ENCODE results near the gene APOA4.

Gene APOA4

GRCh38 chr11:116832350-116833290 lies 9.5 kb upstream of the APOA4 start:
- no peak for DNase-seq (ENCODE audit: low read depth, low spot score)
- no peak overlapping the region for H3K4me3 ChIP-seq (ENCODE audit: low read length)

DNA sequence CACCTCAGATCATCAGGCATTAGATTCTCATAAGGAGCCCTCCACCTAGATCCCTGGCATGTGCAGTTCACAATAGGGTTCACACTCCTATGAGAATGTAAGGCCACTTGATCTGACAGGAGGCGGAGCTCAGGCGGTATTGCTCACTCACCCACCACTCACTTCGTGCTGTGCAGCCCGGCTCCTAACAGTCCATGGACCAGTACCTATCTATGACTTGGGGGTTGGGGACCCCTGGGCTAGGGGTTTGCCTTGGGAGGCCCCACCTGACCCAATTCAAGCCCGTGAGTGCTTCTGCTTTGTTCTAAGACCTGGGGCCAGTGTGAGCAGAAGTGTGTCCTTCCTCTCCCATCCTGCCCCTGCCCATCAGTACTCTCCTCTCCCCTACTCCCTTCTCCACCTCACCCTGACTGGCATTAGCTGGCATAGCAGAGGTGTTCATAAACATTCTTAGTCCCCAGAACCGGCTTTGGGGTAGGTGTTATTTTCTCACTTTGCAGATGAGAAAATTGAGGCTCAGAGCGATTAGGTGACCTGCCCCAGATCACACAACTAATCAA lies 8.8 kb upstream of the APOA4 start:
- no peak for DNase-seq (ENCODE audit: low read depth, low spot score)
- no peak overlapping the region for H3K4me3 ChIP-seq (ENCODE audit: low read length)

DNA sequence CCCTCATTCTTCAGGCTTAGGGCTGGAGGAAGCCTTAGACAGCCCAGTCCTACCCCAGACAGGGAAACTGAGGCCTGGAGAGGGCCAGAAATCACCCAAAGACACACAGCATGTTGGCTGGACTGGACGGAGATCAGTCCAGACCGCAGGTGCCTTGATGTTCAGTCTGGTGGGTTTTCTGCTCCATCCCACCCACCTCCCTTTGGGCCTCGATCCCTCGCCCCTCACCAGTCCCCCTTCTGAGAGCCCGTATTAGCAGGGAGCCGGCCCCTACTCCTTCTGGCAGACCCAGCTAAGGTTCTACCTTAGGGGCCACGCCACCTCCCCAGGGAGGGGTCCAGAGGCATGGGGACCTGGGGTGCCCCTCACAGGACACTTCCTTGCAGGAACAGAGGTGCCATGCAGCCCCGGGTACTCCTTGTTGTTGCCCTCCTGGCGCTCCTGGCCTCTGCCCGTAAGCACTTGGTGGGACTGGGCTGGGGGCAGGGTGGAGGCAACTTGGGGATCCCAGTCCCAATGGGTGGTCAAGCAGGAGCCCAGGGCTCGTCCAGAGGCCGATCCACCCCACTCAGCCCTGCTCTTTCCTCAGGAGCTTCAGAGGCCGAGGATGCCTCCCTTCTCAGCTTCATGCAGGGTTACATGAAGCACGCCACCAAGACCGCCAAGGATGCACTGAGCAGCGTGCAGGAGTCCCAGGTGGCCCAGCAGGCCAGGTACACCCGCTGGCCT lies 7.2 kb upstream of the APOA4 start:
- DNase-seq (ENCODE audit: low read depth, low spot score): no peak

GRCh38 chr11:116829525-116830183 lies 6.5 kb upstream of the APOA4 start, which contains the start of gene APOC3:
APOC3 (plus strand) TSS chr11:116829907; CDS start chr11:116830583, 676 bp downstream.
- no peak for DNase-seq (ENCODE audit: low read depth, low spot score)
- H3K4me3 ChIP-seq (ENCODE audit: low read length): no peak within 1 kb of the TSS

More for the DNA sequence above, 7.2 kb upstream of the APOA4 start:
- no peak overlapping the region for H3K4me3 ChIP-seq (ENCODE audit: low read length)

DNA sequence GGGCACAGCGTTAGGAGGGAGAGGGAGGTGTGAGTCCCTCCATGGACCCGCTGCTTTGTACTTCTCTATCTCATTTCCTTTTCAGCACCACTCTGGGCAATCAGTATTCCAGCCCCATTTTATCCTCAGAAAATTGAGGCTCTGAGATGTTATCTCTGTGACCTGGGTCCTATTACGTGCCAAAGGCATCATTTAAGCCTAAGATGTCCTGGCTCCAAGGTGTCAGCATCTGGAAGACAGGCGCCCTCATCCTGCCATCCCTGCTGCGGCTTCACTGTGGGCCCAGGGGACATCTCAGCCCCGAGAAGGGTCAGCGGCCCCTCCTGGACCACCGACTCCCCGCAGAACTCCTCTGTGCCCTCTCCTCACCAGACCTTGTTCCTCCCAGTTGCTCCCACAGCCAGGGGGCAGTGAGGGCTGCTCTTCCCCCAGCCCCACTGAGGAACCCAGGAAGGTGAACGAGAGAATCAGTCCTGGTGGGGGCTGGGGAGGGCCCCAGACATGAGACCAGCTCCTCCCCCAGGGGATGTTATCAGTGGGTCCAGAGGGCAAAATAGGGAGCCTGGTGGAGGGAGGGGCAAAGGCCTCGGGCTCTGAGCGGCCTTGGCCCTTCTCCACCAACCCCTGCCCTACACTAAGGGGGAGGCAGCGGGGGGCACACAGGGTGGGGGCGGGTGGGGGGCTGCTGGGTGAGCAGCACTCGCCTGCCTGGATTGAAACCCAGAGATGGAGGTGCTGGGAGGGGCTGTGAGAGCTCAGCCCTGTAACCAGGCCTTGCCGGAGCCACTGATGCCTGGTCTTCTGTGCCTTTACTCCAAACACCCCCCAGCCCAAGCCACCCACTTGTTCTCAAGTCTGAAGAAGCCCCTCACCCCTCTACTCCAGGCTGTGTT lies 5.8 kb upstream of the APOA4 start:
- no peak overlapping the region for H3K4me3 ChIP-seq (ENCODE audit: low read length)
- DNase-seq (ENCODE audit: low read depth, low spot score): no peak

- H3K4me3 ChIP-seq (ENCODE audit: low read length): no peak overlapping the region
- no peak for DNase-seq (ENCODE audit: low read depth, low spot score)
Measured at GRCh38 chr11:116827461-116827860, 4.4 kb upstream of the APOA4 start.

- no peak for DNase-seq (ENCODE audit: low read depth, low spot score)
- H3K4me3 ChIP-seq (ENCODE audit: low read length): no peak overlapping the region
Measured at GRCh38 chr11:116826751-116827431, 3.8 kb upstream of the APOA4 start.

DNA sequence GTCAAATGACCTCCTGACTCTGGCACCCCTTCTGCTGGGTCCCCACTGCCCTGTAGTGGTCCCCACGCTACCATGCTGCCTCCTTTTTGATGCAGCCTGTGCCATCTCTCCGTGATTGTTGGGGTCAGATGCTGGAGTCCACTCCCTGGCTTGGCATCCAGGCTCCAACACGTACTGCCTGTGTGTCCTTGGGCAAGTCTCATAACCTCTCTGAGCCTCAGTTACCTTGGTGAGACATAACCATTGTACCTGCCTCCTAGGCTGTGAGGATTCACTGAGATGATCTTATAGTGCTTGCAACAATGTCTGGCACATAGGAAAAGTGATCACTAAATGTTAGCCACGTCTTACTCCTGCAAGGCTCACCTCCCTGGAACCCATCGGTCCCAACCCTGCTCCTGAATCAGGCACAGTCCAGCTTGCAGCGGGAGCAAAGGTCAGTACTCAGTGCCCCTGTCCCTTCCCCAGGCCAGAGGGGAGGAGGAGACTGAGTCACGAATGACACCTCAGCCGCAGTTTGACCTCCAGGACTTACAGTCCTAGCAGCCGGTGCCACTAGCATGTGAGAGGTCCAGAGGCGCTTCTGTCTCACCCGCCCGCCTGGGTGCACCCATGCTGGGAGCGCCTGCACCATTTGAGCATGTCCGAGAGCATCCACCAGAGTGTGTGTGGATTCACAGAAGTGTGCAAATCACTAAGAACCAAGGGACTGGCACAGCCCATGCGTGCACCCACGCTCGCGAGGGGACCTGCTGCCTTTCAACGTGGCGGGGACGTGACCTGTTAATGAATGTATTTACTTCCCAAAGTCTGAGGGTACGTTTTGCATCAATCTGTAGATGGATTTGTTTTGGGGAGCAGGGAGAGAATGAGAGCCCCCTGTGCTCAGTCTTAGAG lies 3.0 kb upstream of the APOA4 start:
- DNase-seq (ENCODE audit: low read depth, low spot score): no peak

GRCh38 chr11:116825434-116825833 lies 2.3 kb upstream of the APOA4 start:
- no peak for DNase-seq (ENCODE audit: low read depth, low spot score)
- H3K4me3 ChIP-seq (ENCODE audit: low read length): no peak overlapping the region

More for the DNA sequence above, 3.0 kb upstream of the APOA4 start:
- H3K4me3 ChIP-seq (ENCODE audit: low read length): no peak overlapping the region

- DNase-seq (ENCODE audit: low read depth, low spot score): no peak
- H3K4me3 ChIP-seq (ENCODE audit: low read length): no peak overlapping the region
Measured at GRCh38 chr11:116822575-116822974, 529 bp downstream of the APOA4 start.

- no peak overlapping the region for H3K4me3 ChIP-seq (ENCODE audit: low read length)
- DNase-seq (ENCODE audit: low read depth, low spot score): no peak
Measured at GRCh38 chr11:116821050-116821918, 1.8 kb downstream of the APOA4 start.

DNA sequence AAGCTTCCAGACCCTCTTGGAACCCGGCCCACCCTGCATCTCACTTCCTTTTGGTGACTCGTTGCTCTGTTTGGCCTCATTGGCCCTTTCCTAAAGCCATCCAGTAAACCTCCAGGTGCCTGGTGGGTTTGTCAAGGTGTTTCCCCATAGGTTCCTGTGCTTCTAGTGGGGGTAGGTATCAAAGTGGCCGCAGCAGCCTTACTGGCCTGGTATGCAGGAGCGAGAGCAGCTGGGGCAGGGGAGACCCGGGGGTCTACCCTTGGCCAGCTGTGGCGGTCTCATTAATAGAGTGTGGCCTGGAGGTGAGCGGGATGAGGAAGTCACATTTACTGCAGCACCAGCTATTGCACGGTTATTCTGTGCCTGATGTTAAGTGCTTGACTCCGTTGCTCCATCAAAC lies 4.1 kb downstream of the APOA4 start:
- no peak for DNase-seq (ENCODE audit: low read depth, low spot score)
- H3K4me3 ChIP-seq (ENCODE audit: low read length): no peak overlapping the region

- no peak for DNase-seq (ENCODE audit: low read depth, low spot score)
Measured at GRCh38 chr11:116814502-116814901, 8.6 kb downstream of the APOA4 start.

GRCh38 chr11:116813781-116814471 lies 9.2 kb downstream of the APOA4 start:
- no peak overlapping the region for H3K4me3 ChIP-seq (ENCODE audit: low read length)
- DNase-seq (ENCODE audit: low read depth, low spot score): no peak

More at GRCh38 chr11:116814502-116814901, 8.6 kb downstream of the APOA4 start:
- no peak overlapping the region for H3K4me3 ChIP-seq (ENCODE audit: low read length)

DNA sequence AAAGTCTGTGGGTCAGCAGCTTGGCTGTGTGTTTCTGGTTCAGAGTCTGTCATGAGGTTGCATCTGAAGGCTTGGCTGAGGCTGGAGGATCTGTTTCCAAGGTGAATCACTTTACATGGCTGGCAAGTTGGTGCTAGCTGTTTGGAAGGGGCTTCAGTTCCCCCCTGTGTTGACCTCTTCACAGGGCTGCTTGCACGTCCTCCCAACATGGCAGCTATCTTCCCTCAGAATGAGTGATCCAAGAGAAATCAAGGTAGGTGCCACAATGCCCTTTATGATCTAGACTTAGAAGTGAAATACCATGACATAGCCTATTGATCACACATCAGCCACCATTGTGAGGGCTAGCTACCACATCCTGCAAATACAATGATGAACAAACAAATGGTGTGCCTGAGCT lies 9.9 kb downstream of the APOA4 start:
- no peak overlapping the region for H3K4me3 ChIP-seq (ENCODE audit: low read length)
- no peak for DNase-seq (ENCODE audit: low read depth, low spot score)

Data from Jurkat, Clone E6-1 (cell line).